GM19035 (cell line): ENCODE data around the gene SUCO.
"Not testable (repeated sequence)": the region's sequence is repeated elsewhere in the genome, so short reads cannot be mapped to it uniquely, and the experiment has no call there.

Source experiments
- ATAC-seq: cut with Tn5 transposase; IDR thresholded peaks from one replicate; pipeline ENCODE4 v1.9.1; 2021; ENCODE audit not compliant: unreplicated experiment

SUCO gene, protein sequence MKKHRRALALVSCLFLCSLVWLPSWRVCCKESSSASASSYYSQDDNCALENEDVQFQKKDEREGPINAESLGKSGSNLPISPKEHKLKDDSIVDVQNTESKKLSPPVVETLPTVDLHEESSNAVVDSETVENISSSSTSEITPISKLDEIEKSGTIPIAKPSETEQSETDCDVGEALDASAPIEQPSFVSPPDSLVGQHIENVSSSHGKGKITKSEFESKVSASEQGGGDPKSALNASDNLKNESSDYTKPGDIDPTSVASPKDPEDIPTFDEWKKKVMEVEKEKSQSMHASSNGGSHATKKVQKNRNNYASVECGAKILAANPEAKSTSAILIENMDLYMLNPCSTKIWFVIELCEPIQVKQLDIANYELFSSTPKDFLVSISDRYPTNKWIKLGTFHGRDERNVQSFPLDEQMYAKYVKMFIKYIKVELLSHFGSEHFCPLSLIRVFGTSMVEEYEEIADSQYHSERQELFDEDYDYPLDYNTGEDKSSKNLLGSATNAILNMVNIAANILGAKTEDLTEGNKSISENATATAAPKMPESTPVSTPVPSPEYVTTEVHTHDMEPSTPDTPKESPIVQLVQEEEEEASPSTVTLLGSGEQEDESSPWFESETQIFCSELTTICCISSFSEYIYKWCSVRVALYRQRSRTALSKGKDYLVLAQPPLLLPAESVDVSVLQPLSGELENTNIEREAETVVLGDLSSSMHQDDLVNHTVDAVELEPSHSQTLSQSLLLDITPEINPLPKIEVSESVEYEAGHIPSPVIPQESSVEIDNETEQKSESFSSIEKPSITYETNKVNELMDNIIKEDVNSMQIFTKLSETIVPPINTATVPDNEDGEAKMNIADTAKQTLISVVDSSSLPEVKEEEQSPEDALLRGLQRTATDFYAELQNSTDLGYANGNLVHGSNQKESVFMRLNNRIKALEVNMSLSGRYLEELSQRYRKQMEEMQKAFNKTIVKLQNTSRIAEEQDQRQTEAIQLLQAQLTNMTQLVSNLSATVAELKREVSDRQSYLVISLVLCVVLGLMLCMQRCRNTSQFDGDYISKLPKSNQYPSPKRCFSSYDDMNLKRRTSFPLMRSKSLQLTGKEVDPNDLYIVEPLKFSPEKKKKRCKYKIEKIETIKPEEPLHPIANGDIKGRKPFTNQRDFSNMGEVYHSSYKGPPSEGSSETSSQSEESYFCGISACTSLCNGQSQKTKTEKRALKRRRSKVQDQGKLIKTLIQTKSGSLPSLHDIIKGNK (N-terminal part only)

DNA sequence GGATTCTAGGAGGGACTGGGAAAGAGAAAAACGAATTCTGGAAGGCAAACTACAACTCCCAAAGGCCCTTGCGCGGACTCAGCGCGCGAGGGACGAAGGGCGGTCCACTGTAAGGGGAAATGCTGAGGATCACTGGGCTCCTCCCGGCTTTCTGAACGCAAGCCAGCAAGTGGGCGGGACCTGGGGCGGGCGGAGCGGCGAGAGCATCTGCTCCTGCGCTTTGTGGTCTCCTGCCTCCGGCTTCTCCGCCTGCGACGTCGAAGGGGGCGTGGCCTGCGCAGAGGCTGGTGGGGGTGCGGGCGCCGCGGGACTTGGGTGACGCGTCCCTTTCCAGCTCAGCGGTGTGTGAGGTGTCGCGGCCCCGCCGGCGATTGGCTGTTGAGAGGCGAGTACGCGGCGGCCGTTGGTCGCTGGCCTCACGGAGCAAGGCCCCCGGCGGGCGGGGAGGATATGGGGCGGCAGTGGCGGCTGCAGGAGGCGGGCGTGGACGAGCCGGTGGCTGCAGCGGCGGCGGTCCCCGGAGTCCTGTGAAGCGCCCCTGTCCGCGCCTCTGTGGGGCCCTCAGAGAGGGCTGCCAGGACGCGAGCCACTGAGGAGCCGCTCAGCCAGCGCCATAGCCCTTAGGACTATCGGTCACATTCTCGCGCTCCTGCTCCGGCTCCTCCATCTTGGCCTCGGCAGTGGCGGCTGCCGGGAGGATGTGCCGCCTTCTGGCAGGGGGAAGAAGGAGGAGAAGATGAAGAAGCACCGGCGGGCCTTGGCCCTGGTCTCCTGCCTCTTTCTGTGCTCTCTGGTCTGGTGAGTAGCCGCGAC lies at the start of gene SUCO:
SUCO (plus strand) TSS at position 451 of the 813 bp plus-strand sequence; CDS start at position 737, 286 bp downstream.
- ATAC-seq, result peak; percentile 82

DNA sequence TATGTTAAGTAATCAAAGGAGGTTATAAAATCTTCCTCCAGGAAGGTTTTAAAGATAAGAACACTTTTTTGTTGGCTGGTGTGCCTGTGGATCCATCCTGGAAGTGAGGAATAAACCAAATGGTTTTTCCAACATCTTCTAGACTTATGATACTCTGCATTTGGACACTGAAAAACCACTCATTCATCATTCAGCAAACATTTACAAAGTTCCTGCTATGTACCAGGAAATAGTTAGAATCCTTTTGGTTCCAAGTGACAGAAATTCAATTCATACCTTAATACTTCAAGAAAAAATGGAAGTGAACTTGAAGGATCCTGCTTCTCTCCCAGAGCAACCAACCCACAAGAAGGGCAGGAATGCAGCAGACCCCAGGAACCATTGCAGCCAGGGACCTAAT lies 49.5 kb upstream of the SUCO start:
- no peak for ATAC-seq

DNA sequence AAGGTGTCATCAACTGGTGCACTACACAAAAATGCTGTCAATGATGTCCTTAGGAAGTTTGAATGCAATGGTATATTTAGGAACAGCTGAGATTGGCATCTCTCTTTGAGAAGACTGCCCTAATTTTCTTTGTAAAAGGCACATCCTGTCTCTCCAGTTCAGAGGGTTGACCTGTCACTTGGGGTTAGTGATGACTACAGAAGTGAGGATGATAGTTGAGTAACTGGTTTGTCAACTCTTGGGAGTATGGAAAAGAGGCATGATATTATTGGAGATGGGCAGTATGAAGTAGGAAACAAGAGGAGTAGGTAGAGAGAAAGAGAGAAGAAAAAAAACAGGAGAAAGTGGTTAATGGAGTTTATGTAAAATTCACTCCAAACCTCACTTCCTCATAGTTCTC lies 48.7 kb upstream of the SUCO start:
- no peak for ATAC-seq

DNA sequence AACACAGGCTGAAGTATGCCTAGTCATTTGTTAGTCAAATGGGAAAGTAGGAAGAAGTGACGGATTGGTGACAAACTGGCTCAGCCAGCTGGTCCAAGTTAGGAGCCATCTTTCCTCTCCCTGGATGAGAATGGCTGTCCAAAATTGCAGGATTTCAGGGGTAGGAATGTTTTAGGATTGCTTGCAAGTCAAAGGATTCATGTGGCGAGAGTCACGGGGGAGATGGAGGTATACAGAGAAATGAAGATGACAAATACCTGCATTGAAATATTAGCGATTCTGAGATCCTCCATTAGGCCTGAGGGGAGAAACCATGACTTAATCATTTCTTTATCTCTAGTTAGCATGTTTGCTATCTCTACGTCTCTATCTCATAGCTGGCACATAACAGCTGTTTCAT lies 47.3 kb upstream of the SUCO start:
- no peak for ATAC-seq

DNA sequence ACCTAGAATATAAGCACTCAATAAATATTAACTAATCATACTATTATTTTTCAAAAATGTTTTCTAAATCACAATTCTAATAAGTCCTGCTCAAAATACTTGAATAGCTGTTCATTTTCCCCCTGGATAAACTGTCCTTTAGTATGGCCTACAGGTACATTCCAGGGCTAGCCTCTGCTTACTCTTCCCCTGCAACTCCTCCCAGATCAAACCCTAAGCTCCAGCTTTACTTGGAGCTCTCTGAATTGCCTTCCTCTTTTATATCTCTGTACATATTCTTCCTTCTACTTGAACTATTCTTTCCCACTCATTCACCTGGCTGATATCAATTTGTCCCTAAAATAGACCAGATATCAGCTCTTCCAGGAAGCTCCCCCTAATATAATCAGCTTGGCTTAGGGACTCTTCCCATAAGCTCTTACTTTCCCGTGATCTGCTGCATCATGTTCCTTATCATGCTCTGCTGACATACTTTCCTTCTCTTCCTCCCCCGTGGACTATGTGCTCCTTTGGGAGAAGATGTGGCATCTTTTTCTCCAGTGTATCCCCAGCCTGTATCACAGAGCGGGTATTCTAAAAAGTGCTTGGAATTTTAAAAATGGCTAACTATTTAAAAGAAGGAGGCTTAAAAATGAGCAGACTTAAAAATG lies 46.0 kb upstream of the SUCO start:
- no peak for ATAC-seq

DNA sequence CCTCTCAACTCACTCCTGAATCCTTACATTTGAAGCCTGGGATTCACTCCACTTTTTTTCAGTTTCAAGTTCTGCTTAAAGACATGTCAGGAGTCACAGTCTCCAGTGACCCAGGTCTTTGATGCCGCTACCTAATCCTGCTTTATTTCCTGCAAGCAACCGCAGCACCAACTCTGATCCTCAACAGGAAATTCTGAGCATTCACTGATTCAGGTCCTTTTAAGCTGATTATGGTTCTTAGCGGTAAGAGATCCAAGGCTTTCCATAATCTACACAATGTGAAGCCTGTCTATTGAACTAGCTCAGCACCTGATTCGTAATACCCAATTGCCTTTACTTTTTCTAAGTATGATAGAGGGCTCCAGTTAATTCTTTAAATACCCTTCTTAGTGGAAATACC lies 45.4 kb upstream of the SUCO start:
- ATAC-seq, result no peak

DNA sequence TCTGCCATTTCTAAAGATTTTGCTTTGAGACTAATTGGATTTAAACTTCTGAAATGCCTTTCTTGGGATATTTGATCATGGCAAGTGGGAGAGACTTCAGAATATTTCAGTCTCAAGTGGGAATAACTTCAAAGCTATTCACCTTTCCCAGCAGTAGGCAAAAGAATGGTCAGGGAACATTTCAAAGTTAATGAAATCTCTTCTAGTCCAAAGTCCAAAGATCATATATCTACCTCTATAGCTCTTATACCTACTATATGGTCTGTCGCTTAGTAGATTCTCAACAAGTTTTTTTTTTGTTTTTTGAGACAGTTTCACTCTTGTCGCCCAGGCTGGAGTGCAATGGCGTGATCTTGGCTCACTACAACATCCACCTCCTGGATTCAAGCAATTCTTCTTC lies 44.6 kb upstream of the SUCO start:
- no peak for ATAC-seq

DNA sequence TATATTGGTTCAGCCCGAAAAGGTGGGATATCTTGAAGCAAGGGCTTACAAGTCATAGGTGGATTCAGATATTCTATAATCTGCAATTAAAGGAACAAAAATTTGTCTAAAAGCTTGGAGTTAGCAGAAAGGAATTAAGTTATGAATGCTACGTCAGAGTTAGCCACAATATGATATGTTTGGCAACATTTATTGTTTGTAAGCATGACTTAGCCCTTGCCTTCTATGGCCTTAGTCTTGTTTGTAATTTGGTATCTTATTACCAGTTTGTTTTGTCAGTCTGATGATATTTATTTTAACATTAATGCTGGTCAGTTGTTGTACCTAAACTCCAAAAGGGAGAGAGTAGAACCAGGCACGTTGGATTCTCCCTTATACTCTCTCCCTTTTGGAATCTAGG lies 43.1 kb upstream of the SUCO start:
- ATAC-seq, result no peak

DNA sequence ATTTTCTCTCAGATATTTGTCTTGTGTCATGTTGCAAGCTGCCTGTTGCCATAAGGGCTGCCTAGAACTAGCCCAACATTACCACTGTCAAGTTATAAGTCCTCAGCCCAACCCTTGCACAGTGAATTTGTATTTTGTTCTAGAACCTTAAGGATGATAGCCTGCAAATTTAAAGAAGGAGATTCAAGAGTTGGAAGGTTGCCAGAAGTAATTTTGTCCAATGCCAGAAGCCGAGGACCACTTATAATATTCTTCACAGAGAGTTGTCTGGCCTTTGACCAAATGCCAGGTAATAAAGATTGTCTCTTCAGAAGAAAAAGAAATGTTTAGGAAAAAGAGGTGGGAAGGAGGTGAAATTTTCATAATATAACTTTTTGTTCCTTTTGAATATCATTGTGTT lies 40.5 kb upstream of the SUCO start:
- ATAC-seq, result no peak

DNA sequence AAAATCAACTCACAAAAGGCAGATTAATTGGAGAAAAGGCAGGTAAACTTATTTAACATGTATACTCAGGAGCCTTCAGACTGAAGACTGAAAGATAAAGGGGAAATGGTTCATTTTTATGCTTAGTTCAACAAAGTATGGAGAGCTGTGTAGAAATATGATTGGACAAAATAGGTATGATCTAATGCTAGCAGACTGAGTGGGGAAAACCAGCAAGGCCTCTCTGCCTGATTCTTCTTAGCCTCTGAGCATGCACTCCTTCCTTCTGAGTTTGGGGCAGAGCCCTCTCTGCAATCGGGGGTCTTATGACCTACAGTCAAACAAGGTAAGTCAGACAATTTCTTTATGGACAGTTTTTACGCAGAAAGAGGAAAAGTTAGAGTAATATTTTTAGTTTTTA lies 38.8 kb upstream of the SUCO start:
- ATAC-seq, result no peak

DNA sequence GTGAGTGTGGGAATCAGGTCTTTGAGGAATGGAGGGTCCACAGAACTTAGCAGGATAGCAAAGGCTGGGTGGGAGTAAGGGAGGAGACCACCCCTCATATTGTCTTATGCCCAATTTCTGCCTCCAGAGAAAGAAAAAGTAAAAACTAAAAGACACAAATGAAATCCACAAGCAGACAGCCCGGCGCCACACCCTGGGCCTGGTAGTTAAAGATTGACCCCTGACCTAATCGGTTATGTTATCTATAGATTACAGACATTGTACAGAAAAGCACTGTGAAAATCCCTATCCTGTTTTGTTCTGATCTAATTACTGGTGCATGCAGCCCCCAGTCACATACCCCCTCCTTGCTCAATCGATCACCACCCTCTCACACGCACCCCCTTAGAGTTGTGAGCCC lies 36.8 kb upstream of the SUCO start:
- not testable (repeated sequence) for ATAC-seq

DNA sequence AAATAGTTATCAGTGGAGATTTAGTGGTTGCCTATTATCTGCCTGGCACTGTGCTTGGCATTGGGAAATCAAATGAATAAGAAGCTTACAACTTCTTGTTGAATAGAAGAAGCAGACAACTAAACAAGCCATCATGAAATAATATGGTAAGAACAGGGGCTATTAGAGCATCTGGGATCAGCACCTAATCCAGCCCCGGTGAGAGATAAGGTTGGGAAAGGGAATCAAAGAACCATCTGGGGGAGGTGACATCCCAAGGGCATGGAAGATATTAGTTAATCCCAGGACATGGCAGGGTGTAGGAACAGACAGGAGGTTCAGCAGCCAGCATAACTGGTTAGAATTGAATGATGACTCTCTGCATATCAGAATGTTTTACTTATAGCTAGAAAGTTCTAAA lies 36.3 kb upstream of the SUCO start:
- no peak for ATAC-seq

DNA sequence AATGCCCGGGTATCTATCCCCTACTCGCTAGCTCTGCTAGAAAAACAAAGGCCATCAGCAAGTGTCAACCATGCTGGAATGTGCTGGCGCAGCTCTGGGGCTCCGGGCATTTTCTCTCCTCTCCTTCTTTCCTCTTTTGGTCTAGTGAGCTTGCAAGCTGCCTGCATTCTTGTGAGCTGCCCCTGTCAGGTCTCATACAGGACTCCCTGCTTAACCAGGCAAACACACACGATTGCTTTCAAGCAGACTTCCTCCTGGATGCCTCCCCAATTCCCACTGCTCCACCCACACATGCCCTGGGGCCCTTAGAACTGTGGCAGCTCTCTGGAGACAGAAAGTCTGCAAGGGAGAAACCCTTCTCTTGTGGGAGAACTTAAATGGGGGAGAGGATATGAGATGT lies 35.7 kb upstream of the SUCO start:
- no peak for ATAC-seq

DNA sequence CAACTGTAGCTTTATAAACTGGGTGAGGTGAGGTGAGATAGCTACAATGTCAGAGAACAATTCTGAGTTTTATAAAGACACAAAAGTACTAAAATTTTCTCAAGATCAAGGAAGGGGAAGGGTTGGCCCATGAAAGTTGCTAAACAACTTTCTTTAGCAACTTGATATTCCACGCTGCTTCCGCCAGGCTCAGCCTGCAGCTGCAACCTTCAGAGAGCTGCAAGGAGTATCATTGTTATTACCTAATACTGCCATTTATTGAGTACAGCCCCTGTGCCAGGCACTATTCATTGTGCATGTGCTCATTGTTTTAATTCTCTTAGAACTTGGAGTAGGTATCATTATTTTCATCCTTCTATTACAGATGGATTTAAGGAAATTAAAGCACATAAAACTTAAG lies 34.1 kb upstream of the SUCO start:
- ATAC-seq, result no peak

DNA sequence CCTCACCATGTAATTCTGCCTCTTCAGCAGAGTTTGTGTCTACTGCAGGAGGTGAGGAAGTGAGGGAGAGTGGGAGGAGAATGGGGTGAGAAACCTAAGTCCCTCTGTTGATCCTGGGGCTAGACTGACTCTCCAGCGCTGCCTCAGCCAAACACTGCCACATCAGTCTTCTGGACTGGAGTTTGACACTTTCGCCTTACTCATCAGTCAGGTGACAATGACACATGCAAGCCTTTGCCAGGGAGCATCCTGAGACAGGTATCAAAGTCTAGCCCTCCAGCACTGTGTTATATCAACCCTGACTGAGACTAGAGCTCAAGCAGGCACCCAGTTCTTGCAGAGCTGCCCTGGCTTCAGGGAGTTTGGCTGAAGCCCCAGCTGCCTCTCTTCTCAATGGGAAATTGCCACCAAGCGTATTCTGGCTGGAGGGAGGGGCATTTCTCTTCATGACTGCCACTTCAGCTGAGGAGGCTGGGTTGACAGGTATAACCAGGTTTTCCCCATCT lies 33.3 kb upstream of the SUCO start:
- ATAC-seq, result no peak

DNA sequence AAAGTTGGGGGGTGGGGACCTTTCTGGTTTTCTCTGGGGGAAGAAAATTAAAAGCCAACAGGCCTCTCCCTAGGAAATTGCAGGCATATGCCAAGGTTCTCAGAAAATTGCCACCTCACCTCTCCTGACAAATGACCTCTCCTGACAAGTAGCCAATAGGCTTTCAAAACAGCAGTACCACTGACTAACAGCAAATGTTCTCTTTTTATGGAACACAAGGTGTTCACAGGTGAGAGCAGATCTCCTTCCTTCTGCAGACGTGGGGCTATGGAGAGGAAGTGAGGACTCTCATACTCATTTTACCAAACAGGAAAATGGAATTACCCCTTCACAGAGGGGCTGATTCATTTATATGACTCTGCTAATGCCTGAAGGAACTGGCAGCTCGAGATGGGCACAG lies 32.7 kb upstream of the SUCO start:
- no peak for ATAC-seq

DNA sequence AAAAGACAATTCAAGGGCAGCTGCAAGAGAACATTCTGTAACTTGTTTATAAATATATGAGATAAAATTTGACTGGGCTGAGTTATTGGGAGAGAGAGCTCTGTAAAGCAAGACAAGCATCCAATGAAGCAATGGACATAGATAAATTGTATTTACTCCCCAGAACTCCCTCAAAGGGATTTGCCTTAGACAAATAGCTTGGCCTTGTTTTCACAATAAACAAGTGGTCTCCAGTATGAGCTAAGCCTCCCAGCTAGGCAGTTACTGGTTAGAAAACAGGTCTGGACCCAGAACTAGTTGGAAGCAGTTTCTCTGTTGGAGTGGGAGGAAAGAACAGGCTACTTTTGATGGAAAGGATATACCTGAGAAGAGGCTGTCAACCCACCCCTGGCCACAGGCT lies 25.2 kb upstream of the SUCO start:
- ATAC-seq, result no peak

DNA sequence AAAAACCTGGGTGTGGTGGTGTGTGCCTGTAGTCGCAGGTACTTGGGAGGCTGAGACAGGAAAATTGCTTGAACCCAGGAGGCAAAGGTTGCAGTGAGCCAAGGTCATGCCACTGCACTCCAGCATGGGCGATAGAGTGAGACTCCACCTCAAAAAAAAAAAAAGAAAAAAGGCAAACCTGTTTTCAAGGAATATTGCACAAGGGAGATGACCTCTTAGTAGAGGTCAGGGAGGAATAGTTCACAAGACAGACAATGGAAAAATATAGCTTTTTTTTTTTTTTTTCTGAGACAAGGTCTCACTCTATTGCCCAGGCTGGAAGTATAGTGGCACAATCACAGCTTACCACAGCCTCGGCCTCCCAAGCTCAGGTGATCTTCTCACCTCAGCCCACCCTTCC lies 22.5 kb upstream of the SUCO start:
- ATAC-seq, result no peak

DNA sequence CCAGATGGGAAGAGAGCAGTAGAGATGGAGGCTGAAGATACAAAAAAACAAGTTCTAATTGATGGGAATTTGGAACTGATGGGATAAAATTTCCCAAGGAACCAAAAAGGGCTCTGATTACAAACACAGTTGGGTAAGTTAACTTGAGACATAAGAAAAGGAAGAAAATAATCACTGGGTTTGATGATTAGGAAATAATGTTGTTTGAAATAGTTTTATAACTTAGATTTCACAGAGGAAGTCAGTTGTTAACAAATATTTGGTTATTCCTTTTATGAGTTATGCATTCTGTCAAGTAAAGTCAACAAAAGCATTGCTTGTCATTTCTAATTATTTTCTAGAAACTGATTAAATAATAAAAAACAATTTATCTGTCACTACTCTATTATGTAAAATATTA lies 20.4 kb upstream of the SUCO start:
- no peak for ATAC-seq

DNA sequence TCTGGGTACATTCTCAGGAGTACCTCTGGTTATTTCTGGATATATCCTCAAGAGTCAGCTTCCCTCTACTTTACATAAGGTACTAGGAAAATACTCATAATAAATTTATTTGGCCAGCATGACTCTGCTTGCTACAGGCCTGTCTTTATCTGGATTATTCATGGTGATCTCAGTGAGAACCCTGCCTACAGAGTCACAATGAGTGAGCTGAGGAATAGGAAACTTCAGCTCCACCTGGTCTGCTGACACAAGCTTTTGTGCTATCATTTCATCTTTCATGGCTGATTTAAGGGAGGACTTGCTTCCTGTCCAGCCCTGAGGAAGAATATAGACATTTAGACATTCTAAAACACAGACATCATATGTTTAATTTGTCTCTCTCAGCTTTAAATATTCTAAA lies 19.5 kb upstream of the SUCO start:
- no peak for ATAC-seq
